ENCODE results near the gene TCEAL2. TPM values are rescaled to one million over a fixed set of nuclear protein-coding genes. Genes with fewer than 3 reads are reported as not detected.
A peak's percentile ranks its signal among the peaks of the same experiment; 100 is the strongest.

TCEAL2 gene
- total and polyA plus RNA-seq, 2 of the 4 experiments (the other 2 are of a cell fraction): not detected

- Histone ChIP-seq H2BK5ac (ENCODE audit: low read depth, low read length, poor library complexity, severe bottlenecking) (no peak overlapping the region), H3K4ac (ENCODE audit: low read depth, low read length) (no peak overlapping the region), H3K9ac (ENCODE audit: low read depth, low read length) (no peak overlapping the region), H3K4me3 (ENCODE audit: insufficient read depth, low read depth, low read length) (no peak overlapping the region), H2BK15ac (ENCODE audit: low read depth, low read length) (no peak overlapping the region), H3K18ac (ENCODE audit: low read depth, low read length) (no peak overlapping the region), H2AK5ac (ENCODE audit: low read depth, low read length) (no peak overlapping the region), H2BK120ac (ENCODE audit: low read depth, low read length) (no peak overlapping the region), H4K5ac (ENCODE audit: low read depth, low read length) (no peak overlapping the region), H4K20me1 (ENCODE audit: insufficient read depth, low read length) (no peaks in the 10 kb centered on the region), H2AFZ (replicated peaks; ENCODE audit: low read length, poor library complexity) (no peak overlapping the region), H3K27me3 (ENCODE audit: control insufficient read depth, insufficient read depth, low read length) (peaks cover 5% of the 10 kb centered on the region), H3K27ac (ENCODE audit: insufficient read depth, low read length) (no peak overlapping the region), H3K4me1 (ENCODE audit: control insufficient read depth, insufficient read depth, low read length) (no peaks in the 10 kb centered on the region), H2AK9ac (replicated peaks; ENCODE audit: low read depth, low read length, poor library complexity) (no peak overlapping the region), H4K8ac (ENCODE audit: low read depth in 2 of 2, low read length in 2 of 2) (no peak overlapping the region), H2BK20ac (ENCODE audit: low read depth, low read length) (no peak overlapping the region), H3K9me3 (ENCODE audit: control insufficient read depth, insufficient read depth, low read length) (no peaks in the 10 kb centered on the region), H3K9me1 (ENCODE audit: insufficient read depth, low read length) (no peaks in the 10 kb centered on the region), H3K79me1 (ENCODE audit: low read depth in 1 of 2, low read length in 2 of 2) (no peaks in the 10 kb centered on the region), H3K23ac (ENCODE audit: low read depth, low read length) (no peak overlapping the region), H4K91ac (ENCODE audit: insufficient read depth, low read depth, low read length) (no peak overlapping the region), H3K14ac (replicated peaks; ENCODE audit: low read depth, low read length) (no peak overlapping the region), H3K36me3 (ENCODE audit: control insufficient read depth, insufficient read depth, low read length) (no peaks in the 10 kb centered on the region), H3K4me2 (ENCODE audit: low read depth, low read length) (no peak overlapping the region), H3K56ac (ENCODE audit: extremely low read depth, insufficient read depth, low read length) (no peak overlapping the region)
- ATAC-seq (ENCODE audit: low read depth): no peak; the same call in 1 of the 2 replicates
- CTCF ChIA-PET: interaction anchor here (1.1 kb wide), 1 partner anchor 33 kb away, joined by 4 read pairs; no protein-coding TSS in a partner anchor
- dilution Hi-C loops (cut with HindIII; ENCODE audit: low sequenced_read_pairs, unreplicated experiment): no loop called here
- intact Hi-C loops (cut with micrococcal nuclease): loop anchor here (1.0 kb wide), 1 partner anchor 734 kb away; no protein-coding TSS in a partner anchor
- TF ChIP-seq SMC3 (IDR thresholded peaks at IDR 0.05; ENCODE audit: low read depth, low read length): peak; percentile 39
- TF ChIP-seq USF2 (IDR thresholded peaks at IDR 0.05; ENCODE audit: low read depth, low read length): no peak
- TF ChIP-seq, protein P1, sequence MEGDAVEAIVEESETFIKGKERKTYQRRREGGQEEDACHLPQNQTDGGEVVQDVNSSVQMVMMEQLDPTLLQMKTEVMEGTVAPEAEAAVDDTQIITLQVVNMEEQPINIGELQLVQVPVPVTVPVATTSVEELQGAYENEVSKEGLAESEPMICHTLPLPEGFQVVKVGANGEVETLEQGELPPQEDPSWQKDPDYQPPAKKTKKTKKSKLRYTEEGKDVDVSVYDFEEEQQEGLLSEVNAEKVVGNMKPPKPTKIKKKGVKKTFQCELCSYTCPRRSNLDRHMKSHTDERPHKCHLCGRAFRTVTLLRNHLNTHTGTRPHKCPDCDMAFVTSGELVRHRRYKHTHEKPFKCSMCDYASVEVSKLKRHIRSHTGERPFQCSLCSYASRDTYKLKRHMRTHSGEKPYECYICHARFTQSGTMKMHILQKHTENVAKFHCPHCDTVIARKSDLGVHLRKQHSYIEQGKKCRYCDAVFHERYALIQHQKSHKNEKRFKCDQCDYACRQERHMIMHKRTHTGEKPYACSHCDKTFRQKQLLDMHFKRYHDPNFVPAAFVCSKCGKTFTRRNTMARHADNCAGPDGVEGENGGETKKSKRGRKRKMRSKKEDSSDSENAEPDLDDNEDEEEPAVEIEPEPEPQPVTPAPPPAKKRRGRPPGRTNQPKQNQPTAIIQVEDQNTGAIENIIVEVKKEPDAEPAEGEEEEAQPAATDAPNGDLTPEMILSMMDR (conservative IDR thresholded peaks at IDR 0.05; ENCODE audit: low read depth, low read length): peak; percentile 43
- TF ChIP-seq RAD21 (IDR thresholded peaks at IDR 0.05; ENCODE audit: low read length): 0 out of 2 replicates have a peak, but pooled peaks have one; percentile 16
- WGBS, 2 experiments (ENCODE audit: extremely low coverage in 2 of 2, insufficient read length in 1 of 2): no CpG with 5 or more reads among the region's 1 CpG
- in situ Hi-C loops (cut with MboI; ENCODE audit: low sequenced_read_pairs): no loop called here
- DNase-seq: peak; percentile 4
- POLR2A ChIA-PET (ENCODE audit: unreplicated experiment): no interaction called here
- no TSS peak for BruUV-seq (replicated peaks)
Measured at GRCh38 chrX:102129473-102129872, 4.0 kb downstream of the TCEAL2 start.
